Stimulated activated CD4-positive, alpha-beta T cell treated with anti-CD3 and anti-CD28 coated beads, Interleukin-15, amount 100 ng/mL, for 24 hours (primary cell): ENCODE measurements around the gene GRM4.
A peak's percentile ranks its signal among the peaks of the same experiment; 100 is the strongest.

Experiments
- DNase-seq: peaks from one replicate; pipeline ENCODE4 v3.0.0-alpha.2; 2020

Gene GRM4

DNA sequence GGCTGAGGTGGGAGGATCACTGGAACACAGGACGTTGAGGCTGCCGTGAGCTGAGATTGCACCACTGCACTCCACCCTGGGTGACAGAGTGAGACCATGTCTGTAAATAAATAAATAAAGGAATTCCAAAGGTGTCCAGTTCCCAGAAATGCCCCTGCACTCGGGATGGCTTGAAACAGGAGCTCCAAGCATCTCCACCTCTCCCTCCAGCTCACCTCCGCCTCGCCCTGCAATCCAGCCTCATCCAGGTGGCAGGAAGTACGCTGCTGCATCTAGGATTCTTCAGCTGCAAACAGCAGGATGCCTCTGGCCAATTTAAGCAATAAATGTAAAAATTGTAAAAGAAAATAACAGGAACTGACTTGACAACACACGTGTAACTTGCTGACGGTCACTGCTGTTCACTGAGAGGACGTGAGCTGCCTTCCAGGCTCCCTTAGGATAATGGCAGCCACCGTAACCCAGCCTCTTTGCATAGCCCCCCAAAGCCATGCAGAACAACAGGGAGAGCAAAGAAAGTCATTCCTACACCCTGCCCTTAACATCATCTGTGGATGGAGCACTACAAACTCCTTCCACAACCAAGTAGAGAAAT, 11.4 kb upstream of the GRM4 start:
- no peak for DNase-seq

DNA sequence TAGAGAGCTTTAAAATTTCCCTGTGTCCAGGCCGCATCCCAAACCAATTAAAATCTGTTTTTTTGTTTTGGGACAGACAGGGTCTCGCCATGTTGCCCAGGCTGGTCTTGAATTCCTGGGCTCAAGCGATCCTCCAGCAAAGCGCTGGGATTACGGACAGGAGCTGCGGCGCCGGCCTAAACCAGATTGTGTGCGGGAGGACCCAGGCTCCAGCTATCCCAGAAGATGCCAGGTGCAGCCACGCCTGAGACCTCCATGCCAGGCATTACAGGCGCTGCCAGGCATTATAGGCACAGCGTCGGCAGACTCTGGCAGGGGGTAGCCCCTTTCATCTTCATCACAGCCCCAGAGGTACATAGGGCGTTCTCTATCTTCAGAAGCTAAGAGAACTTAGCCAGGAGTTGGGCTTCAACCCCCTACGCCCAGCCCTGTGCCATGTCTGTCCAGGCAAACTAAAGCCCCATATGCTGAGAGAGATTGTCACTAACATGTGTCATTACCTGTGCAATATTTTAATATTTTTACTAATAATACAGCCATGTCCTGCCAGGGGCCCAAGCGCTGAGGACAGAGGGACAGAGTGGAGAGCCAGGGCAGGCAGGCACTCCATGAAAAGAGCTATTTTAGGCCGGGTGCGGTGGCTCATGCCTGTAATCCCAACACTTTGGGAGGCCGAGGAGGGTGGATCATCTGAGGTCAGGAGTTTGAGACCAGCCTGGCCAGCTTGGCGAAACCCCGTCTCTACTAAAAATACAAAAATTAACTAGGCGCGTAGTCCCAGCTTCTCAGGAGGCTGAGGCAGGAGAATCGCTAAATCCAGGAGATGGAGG, 9.8 kb upstream of the GRM4 start:
- no peak for DNase-seq

- DNase-seq, result peak; percentile 81
Observed at GRCh38 chr6:34154668-34155447, 9.0 kb upstream of the GRM4 start.

- no peak for DNase-seq
Observed at GRCh38 chr6:34152806-34153520, 7.1 kb upstream of the GRM4 start.

GRCh38 chr6:34152042-34152524, 6.2 kb upstream of the GRM4 start:
- no peak for DNase-seq

DNA sequence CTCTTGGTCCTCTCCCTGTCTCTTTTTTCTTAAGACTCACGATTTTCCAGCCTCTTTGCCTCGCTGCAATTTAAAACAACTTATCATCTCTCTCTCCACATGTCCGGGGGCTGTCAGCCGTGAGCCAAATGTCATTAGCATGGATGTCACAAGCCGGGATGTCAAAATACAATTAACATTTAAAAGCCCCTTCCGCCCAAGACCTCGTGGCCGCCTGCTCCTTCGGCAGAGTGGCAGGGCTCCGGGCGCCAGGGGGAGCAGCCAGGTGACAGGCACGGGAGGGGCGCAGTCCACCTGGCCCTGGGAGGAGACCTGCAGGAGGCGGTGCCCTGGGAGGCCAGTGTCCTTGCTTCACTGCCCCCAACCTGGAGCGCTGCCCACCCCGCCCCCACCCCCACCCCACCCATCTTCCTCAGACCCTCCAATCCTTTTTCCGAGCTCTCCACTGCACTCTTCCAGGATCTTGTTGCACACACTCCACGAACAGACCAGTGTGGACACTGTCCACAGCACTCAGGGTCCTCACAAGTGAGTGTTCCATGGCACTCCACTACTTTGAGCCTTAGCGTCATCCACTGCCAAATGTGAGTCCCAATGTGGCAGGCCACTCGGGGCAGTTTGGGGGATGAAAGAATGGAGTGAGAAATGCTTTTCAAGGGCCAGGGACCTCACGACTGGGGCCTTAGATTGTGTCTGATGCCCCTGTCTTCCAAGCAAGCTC, 5.6 kb upstream of the GRM4 start:
- DNase-seq, result no peak

GRCh38 chr6:34150766-34151165, 4.9 kb upstream of the GRM4 start:
- no peak for DNase-seq

DNA sequence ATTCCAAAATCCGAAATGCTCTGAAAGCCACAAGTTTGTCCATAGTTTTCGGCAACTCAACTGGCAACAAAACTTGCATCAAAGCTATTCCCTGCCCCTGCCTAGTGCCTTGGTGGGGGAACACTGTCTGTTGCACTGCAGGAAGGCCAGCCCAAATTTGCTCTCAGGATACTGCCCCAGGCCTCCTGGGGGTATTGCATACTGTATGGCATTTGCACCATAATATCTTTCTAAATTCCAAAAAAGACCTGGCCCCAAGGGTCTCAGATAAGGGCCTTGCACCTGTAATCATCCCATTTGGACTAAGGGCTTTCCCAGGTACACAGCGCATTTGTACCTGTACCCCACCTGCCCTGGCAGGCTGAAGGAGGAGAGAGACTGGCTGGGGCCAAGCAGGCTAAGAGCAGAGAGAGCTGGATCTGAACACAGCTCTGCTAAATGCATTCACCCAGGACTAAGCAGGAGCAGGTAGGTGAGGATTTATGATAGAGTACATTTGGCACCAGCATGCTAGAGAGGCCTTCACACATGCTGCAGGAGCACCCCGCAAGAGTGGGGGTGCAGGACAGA, 4.0 kb upstream of the GRM4 start:
- no peak for DNase-seq

DNA sequence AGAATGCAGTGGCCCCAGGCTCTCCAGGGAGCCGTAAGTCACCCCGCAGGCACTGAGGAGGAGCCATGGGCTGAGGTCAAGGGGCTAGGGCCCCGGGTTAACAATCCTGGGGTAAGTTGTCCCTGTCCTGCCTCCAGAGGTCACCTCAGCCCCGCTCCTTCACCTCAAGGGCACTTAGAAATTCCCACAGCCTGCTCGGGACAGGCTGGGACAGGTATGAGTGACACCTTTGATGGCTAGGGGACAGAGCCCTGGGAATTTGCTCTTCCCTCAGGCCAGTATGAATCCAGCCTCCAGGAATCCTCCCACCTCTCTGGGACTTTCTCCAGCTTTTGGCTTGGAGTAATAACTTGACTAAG, 3.5 kb upstream of the GRM4 start:
- no peak for DNase-seq

DNA sequence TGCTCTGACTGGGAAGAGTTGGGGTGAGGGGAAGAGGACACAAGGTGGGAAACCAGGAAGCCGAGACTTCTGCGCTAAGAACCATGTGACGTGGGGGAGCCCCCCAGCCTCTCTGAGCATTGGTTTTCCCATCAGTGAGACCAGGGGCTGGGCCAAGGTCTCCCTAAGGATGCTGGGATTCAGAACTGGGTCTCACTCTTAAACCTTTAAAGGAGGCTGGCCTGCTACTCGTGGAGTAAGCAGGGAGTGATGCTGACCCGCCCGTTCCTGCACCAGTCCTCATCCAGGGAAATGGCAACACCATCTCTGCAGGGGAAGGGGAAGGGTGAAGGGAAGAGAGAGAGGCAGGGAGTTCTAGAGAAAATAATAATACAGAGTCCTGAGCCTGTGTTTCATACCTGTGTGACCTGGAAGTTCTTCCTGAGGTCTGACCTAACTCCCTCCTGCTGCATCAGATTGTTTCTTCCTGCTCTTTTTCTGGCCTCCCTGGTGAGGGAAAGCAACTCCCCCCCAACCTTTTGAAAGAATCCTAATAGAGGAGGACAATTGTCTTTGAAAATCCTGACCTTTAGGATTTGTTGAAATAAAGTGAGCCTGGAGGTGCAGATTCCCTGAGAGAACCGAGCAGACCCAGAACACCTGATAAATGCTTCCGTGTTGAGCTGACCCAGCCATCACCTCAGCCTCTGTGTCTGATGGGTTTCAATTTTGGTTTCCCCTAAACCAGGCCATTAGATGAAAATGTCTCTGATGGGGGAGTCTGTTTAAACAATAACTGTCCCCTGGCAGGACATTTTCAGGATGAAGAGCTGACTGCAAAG, 3.0 kb upstream of the GRM4 start:
- DNase-seq, result no peak

DNA sequence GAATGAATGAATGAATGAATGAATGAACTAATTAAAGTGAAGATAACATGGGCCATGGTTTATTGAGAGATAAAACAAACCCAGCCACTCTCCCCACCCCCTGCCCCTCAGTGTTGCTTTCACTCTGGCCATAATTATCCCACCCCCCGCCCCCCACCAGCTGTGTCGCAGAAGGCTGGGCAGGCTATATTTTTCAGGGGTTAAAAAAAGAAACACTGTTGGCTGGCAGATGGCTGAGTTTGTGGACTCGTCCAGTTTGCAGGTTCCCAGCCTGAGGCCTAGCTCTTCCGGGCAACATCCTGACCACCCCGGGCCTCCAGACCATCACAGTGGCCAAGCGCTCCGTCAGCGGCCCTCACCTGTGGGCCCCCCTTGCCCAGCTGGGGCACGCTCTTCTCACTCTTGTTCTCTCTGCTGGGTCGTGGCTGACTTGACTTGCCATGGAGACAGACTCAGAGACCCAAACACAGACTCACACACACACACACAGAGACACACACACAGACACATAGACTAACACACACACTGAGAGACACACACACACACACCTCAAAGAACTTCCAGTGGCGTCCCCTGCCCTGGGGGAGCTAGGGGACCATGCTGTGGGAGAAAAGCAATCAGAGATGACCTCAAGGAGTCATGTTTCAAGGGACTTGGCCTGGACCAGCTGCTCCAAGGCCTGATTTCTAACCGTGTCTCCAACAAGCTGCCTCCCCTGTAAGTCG, 2.2 kb upstream of the GRM4 start:
- no peak for DNase-seq

DNA sequence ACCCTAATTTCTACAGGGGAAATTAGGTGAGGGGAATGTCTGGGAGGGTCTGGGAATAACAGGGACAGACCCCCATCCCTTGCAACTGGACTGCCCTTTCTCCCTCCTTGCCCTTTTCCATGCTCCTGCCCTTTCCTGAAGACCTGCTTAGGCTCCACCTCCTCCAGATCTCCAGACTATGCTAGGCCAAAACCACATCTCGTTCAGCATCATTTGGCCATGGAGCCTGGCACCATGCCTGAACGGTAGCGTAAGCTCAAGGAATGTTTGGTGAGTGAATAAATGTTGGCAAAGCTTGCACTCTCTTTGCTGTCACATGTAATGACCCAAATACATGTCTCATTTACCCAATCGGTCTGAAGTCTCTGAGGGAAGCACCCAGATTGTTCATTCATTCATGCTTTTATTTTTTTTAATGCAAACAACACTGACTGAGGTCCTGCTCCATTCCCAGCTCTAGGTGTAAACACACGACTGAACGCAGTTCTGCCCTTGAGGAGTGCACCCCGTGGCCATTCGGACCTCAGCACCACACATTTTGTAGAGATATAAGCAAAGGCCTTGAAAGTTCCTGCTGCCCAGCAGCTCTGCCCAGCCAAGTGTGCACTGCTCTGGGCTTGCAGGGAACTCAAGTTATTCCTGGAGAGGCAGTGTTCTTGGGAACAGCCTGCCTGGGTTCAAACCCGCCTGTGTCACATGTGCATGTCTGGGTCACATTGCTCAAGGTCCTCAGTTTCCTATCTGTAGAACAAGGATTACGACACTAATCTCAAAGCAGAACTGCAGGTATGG, 1.1 kb upstream of the GRM4 start:
- no peak for DNase-seq

DNA sequence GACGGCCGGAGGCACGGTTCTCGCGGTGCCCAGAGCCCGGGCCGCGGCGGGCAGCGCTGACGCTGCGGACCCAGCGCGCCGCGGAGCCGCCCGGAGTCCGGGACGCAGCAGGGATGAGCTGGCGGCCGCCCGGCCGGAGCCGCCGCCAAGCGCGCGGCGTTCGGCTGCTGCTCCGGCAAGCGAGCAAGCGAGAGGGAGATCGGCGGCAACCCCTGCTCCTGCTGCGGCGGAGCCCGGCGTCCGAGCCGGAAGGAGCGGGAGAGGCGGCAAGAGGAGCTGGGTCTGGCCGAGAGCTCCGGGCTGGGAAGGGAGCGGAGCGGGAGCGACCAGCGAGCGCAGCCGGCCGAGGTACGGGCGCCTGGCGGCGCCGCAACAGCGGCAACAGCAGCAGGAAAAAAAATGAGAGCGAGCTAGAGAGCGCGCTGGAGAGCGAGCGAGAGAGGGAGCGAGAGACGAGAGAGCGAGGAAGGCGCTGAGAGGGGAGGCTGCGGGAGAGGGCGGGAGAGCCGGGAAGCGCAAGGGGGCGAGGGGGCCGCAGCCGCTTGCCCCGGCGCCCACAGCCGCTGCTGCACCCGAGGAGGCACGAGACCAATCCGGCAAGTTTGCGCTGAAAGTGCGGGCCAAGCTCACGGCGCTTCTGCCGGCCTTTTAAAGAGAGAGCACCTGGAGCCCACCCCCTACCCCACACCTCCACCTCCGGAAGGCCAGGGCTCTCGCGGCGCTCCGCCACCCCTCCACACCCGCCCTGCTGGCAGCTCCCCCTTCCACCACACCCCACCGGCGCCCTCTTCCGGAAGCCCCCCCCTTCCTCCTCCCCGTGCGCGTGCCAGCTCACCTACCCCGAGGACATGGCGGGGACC, 496 bp downstream of the GRM4 start:
- DNase-seq, result peak; percentile 50

DNA sequence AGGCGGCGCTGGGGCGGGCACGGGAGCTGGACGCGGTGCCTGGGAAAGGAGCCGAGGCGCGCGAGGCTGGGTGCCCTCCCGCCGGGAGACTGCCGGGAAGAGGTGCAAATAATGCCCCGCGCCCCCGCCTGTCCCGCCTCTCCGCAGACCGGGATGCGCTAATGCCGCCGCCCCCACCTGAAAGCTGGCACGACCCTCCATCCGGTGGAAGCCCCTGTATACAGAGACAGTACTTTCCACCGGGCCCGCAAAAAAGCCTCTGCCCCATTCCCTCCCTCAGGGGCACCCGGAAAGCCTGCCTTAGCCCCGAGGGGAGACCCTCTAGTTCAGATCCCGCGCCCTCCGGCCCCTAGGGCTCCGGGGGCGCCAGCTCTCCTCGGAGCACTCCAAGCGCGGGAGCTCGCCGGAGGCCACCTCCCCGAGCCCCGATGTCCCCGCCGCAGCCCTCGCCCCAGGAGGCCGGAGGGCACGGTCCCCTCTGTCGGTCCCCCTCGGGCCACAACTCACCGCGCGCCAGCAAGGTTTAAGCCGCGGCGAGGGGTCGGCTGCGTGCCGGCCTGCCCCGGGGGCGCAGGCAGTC, 1.2 kb downstream of the GRM4 start:
- DNase-seq, result no peak

DNA sequence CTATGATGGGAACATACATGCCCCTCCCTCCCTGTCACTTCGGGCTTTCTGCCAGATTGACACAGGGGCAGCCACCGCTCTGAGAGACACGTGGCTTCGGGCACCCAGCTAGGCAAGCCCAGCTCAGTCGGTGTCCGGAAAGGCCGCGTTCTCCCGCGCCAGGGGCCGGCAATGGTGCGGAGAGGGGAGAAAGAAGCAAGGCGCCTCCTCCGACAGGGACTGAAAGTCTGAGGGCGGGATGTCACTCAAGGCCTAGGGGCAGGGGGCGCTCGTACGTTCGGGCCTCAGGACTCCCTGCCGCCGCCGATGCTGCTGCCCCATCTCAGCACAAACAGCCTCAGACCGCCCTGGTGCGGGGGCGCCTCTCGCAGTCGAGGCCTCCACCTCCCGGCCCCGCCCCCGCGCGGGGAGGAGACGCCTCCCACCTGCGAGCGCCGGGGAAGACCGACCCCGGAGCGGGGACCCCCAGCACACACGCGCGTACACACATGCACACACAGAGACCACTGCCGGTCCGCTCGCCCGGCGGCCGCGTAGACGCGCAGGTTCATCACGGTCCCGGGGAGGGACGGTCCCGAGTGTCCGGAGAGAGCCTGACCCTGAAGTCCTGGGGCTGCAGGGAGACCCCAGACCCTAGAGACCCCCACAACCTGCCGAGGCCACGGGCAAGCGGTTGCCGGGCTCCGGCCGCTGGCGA, 1.9 kb downstream of the GRM4 start:
- peak; percentile 71 for DNase-seq

GRCh38 chr6:34143196-34143883, 2.5 kb downstream of the GRM4 start:
- DNase-seq, result no peak
